ENCODE measurements around the gene OSBPL10.

- TF ChIP-seq CTCF (conservative IDR thresholded peaks at IDR 0.05; ENCODE audit: low read depth, low read length) (no peak), EZH2 (IDR thresholded peaks at IDR 0.05; ENCODE audit: borderline replicate concordance, low read depth, low read length, poor library complexity, severe bottlenecking) (no peak)
These were observed 326.1 kb downstream of the OSBPL10 start for GRCh38 chr3:31654998-31655397.
